Lower lobe of right lung (tissue), 2 donors: ENCODE data around the gene ANXA6. TPM values are rescaled to one million over a fixed set of nuclear protein-coding genes. Genes with fewer than 3 reads are reported as not detected.
A peak's percentile ranks its signal among the peaks of the same experiment; 100 is the strongest.

ENCODE experiments used
- ATAC-seq, 2 donors: fragments of 200-7000 bp; cut with Tn5 transposase; one replicate each; pipeline ENCODE4 v1.9.1; 2020 to 2022; ENCODE audit warnings: mild to moderate bottlenecking in 2 of 2, moderate library complexity in 2 of 2
- DNase-seq: peaks from one replicate; pipeline ENCODE4 v3.0.0-alpha.2; 2020
- H3K27ac ChIP-seq: fragments of 200-600 bp; one replicate; pipeline ENCODE4 v1.8.0; 2022
- H3K27me3 ChIP-seq: fragments of 200-600 bp; one replicate; pipeline ENCODE4 v1.8.0; 2022; ENCODE audit warnings: low read depth
- H3K36me3 ChIP-seq: fragments of 200-600 bp; one replicate; pipeline ENCODE4 v1.8.0; 2022; ENCODE audit warnings: mild to moderate bottlenecking
- H3K4me1 ChIP-seq: fragments of 200-600 bp; one replicate; pipeline ENCODE4 v1.8.0; 2022
- H3K4me3 ChIP-seq: fragments of 200-600 bp; one replicate; pipeline ENCODE4 v1.8.0; 2022; ENCODE audit warnings: mild to moderate bottlenecking
- H3K9me3 ChIP-seq: fragments of 200-600 bp; one replicate; pipeline ENCODE4 v1.8.0; 2022
- CTCF ChIP-seq: fragments of 200-600 bp; IDR thresholded peaks from one replicate; pipeline ENCODE4 v1.8.0; 2022; ENCODE audit warnings: antibody characterized with exemption, mild to moderate bottlenecking
- intact Hi-C: fragments of 100-400 bp; cut with DNase I; formaldehyde crosslinking; loops from one replicate; pipeline ENCODE4 v1.11.0; 2022
- total RNA-seq: library from RNA; stranded (reverse); fragmentation: NEBNext Ultra II Directional; extraction: Animal tissue kit (Norgen Biotek cat#: 25700); gene quantifications from one replicate; pipeline ENCODE4 v1.2.1, GENCODE V29; 2021
- donor health status: DM: no; HTN: yes; CAD: no; lungs with severe emphysema.

ANXA6 gene
- total RNA-seq, 1 donor from 2014 or later = 120 TPM

DNA sequence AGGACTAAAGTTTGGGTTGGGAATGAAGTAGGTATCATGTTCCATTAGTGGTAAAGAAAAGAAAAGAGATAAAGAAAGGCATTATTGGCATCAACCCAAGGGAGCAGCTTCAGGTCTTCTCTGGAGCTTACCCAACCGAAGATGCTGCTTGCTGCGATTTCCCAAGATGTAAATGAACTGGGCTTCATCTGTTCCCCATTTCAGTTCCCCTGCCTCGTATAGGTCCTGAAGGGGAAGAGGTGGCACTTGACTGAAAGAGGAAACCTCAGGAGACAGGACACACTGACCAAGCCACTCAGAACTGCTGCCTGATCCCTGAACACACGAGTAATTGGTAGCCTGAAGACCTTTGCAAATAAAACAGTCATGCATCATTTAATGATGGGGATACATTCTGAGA lies 24.6 kb downstream of the ANXA6 start:
- no peak for TF ChIP-seq CTCF
- peaks cover 98% of the 10 kb centered on the region for H3K36me3 ChIP-seq
- H3K27ac ChIP-seq = no peak overlapping the region
- DNase-seq (no peak), ATAC-seq (peak; percentile 48 to 83)
- no peaks in the 10 kb centered on the region for H3K9me3 ChIP-seq
- no peaks in the 10 kb centered on the region for H3K27me3 ChIP-seq
- H3K4me3 ChIP-seq = no peak overlapping the region
- intact Hi-C loops = no loop called here
- peaks cover 10% of the 10 kb centered on the region for H3K4me1 ChIP-seq

DNA sequence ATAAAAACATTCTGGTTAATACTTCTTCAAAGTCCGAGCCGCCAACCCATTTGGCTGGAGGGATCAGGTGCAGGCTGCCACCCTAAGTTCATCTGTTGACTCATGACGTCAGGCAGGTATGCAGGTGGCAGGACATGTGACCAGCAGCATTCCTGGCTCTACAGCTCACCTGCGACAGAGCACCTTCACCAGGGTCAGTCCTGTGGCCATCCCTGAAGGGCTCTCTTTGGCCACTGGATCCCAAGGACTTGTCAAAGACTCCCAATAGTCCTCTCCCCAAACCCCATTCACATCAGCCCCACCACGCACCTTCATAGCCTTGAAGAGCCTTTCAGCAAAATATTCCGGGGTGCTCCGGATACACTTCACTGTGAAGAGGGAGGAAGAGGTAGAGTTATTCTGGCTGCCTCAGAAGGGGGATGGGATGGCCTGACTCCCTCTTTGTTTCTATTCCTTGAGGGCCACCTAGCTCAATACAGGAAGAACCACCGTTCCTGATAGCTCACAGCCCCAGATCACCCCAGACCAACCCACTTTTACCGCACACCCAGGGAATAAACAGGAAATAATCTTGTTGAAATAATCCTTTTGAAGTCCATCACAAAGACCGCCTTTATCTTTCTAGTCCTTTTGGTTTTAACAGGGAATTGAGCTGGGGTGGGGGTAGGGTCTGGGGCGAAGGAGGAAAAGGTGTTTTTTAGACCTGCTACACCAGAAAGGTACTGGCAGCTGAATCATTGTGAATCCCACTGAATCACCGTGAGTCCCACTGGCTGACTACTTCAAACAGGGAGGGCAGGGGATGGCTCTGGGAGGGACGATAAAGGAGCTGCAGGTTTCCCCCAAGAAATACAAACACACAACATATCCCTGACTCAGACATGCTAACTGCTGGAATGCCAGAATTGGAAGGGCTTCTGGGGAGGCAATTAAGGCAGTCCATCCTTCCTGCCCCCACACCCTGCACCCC lies 26.4 kb downstream of the ANXA6 start:
- peak overlapping the region; percentile 46 for H3K27ac ChIP-seq
- H3K9me3 ChIP-seq = no peaks in the 10 kb centered on the region
- peaks cover 11% of the 10 kb centered on the region for H3K4me1 ChIP-seq
- peaks cover 95% of the 10 kb centered on the region for H3K36me3 ChIP-seq
- H3K4me3 ChIP-seq = no peak overlapping the region
- intact Hi-C loops = no loop called here
- TF ChIP-seq CTCF = no peak
- peak; percentile 71 for DNase-seq
- no peaks in the 10 kb centered on the region for H3K27me3 ChIP-seq
- ATAC-seq = peak; percentile 78 to 86

DNA sequence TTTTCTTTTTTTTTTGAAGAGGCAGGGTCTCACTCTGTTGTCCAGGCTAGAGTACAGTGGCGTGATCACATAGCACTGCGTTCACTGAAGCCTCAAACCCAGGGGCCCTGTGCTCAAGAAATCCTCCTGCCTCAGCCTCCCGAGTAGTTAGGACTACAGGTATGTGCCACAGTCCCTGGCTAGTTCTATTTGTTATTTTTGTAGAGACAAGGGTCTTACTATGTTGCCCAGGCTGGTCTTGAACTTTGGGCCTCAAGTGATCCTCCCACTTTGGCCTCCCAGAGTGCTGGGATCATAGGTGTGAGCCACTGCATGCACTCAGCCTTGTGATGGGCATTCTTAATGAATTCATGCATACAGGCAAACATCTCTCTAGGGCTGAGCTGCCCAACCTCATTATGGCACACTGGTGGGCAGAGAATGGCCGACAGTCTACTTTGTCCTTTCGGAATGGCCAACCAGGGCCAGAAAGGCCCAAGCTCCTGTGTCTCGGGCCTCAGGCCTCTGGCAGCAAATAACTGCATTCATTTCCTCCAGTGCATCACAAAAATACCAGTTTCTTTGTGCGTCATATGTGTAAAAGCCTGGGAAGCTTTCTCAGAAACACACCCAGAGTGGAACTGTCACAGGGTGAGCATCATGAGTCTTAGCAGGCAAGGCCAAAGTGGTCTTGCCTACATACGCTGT lies 27.2 kb downstream of the ANXA6 start:
- H3K27me3 ChIP-seq = no peaks in the 10 kb centered on the region
- DNase-seq (no peak), ATAC-seq (no peak)
- no peak for TF ChIP-seq CTCF
- intact Hi-C loops = no loop called here
- H3K4me3 ChIP-seq = no peak overlapping the region
- H3K36me3 ChIP-seq = peaks cover 94% of the 10 kb centered on the region
- H3K27ac ChIP-seq = peak overlapping the region; percentile 46
- peaks cover 17% of the 10 kb centered on the region for H3K4me1 ChIP-seq
- no peaks in the 10 kb centered on the region for H3K9me3 ChIP-seq

GRCh38 chr5:151128817-151129216 lies 28.8 kb downstream of the ANXA6 start:
- peak overlapping the region; percentile 20 for H3K27ac ChIP-seq
- H3K4me3 ChIP-seq = no peak overlapping the region
- no peak for TF ChIP-seq CTCF
- H3K27me3 ChIP-seq = no peaks in the 10 kb centered on the region
- peaks cover 22% of the 10 kb centered on the region for H3K4me1 ChIP-seq
- H3K9me3 ChIP-seq = no peaks in the 10 kb centered on the region
- H3K36me3 ChIP-seq = peaks cover 86% of the 10 kb centered on the region
- intact Hi-C loops = loop anchor here (10.0 kb wide), 1 partner anchor 116 kb away; no protein-coding TSS in a partner anchor
- no peak for ATAC-seq
- no peak for DNase-seq

GRCh38 chr5:151127926-151128325 lies 29.7 kb downstream of the ANXA6 start:
- Histone ChIP-seq H3K9me3 (no peaks in the 10 kb centered on the region), H3K4me1 (peaks cover 22% of the 10 kb centered on the region), H3K4me3 (no peak overlapping the region), H3K36me3 (peaks cover 86% of the 10 kb centered on the region), H3K27ac (no peak overlapping the region), H3K27me3 (no peaks in the 10 kb centered on the region)
- DNase-seq (no peak), ATAC-seq (no peak)
- intact Hi-C loops = loop anchor here (10.0 kb wide), 1 partner anchor 117 kb away; no protein-coding TSS in a partner anchor
- TF ChIP-seq CTCF = no peak
